ENCODE results near the gene METTL1.
"Not testable (repeated sequence)": the region's sequence is repeated elsewhere in the genome, so short reads cannot be mapped to it uniquely, and the experiment has no call there.

DNA sequence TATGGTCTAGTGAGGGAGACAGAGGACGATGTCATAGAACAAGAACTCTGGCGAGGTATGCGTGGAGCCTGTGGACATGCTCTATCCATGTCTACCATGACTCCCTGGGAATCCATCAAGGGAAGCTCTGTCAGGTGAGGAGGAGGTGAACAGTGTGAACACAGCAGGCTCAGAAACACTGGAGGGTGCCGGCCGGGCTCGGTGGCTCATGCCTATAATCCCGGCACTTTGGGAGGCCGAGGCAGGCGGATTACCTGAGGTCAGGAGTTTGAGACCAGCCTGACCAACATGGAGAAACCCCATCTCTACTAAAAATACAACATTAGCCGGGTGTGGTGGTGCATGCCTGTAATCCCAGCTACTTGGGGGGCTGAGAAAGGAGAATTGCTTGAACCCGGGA is 2.7 kb upstream of the METTL1 start:
- TF ChIP-seq, protein P1, sequence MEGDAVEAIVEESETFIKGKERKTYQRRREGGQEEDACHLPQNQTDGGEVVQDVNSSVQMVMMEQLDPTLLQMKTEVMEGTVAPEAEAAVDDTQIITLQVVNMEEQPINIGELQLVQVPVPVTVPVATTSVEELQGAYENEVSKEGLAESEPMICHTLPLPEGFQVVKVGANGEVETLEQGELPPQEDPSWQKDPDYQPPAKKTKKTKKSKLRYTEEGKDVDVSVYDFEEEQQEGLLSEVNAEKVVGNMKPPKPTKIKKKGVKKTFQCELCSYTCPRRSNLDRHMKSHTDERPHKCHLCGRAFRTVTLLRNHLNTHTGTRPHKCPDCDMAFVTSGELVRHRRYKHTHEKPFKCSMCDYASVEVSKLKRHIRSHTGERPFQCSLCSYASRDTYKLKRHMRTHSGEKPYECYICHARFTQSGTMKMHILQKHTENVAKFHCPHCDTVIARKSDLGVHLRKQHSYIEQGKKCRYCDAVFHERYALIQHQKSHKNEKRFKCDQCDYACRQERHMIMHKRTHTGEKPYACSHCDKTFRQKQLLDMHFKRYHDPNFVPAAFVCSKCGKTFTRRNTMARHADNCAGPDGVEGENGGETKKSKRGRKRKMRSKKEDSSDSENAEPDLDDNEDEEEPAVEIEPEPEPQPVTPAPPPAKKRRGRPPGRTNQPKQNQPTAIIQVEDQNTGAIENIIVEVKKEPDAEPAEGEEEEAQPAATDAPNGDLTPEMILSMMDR (IDR thresholded peaks at IDR 0.05) = not testable (repeated sequence)
- not testable (repeated sequence) for TF ChIP-seq POLR2A (IDR thresholded peaks at IDR 0.05)

Data from tibial nerve (tissue), 3 donors.